Measurements from ENCODE around the gene SRGAP2C. TPM values are rescaled to one million over a fixed set of nuclear protein-coding genes. Genes with fewer than 3 reads are reported as not detected.
"Not testable (repeated sequence)": the region's sequence is repeated elsewhere in the genome, so short reads cannot be mapped to it uniquely, and the experiment has no call there.

Gene SRGAP2C
- total and polyA plus RNA-seq, 11 donors, result 2.2 to 23.2 (median 7.7) TPM

GRCh38 chr1:121246399-121246798, 61.6 kb downstream of the SRGAP2C start:
- H3K9me3 ChIP-seq; DNase-seq; ATAC-seq; intact Hi-C loops (cut with DNase I); H3K4me3 ChIP-seq; H3K36me3 ChIP-seq; H3K27ac ChIP-seq; H3K4me1 ChIP-seq; H3K27me3 ChIP-seq: not testable (repeated sequence)
- WGBS, 4 donors, result no CpG with 5 or more reads among the region's 2 CpGs

- no CpG with 5 or more reads among the region's 4 CpGs for WGBS, 4 donors
- H3K36me3 ChIP-seq; DNase-seq; H3K27ac ChIP-seq; H3K27me3 ChIP-seq; H3K4me3 ChIP-seq; H3K9me3 ChIP-seq; ATAC-seq; intact Hi-C loops (cut with DNase I); H3K4me1 ChIP-seq: not testable (repeated sequence)
Observed at GRCh38 chr1:121252656-121253055, 67.9 kb downstream of the SRGAP2C start.

GRCh38 chr1:121254618-121255017, 69.8 kb downstream of the SRGAP2C start:
- H3K27ac ChIP-seq; intact Hi-C loops (cut with DNase I): not testable (repeated sequence)

GRCh38 chr1:121257632-121258031, 72.9 kb downstream of the SRGAP2C start:
- WGBS, 4 donors, result no CpG with 5 or more reads among the region's 2 CpGs
- H3K4me1 ChIP-seq; H3K9me3 ChIP-seq; intact Hi-C loops (cut with DNase I); ATAC-seq; DNase-seq; H3K4me3 ChIP-seq; H3K27me3 ChIP-seq; H3K36me3 ChIP-seq; H3K27ac ChIP-seq: not testable (repeated sequence)

More at GRCh38 chr1:121254618-121255017, 69.8 kb downstream of the SRGAP2C start:
- H3K4me3 ChIP-seq, DNase-seq, H3K9me3 ChIP-seq, H3K36me3 ChIP-seq, H3K4me1 ChIP-seq, H3K27me3 ChIP-seq, ATAC-seq: not testable (repeated sequence)

- H3K36me3 ChIP-seq; DNase-seq; ATAC-seq; H3K9me3 ChIP-seq; H3K27me3 ChIP-seq; H3K27ac ChIP-seq; H3K4me1 ChIP-seq; H3K4me3 ChIP-seq; intact Hi-C loops (cut with DNase I): not testable (repeated sequence)
- 78 to 90% methylated on average over 2 of the region's 2 CpGs; no CpG with 5 or more reads in 2 of the 4 donors for WGBS, 4 donors
Observed at GRCh38 chr1:121258134-121258533, 73.4 kb downstream of the SRGAP2C start.

- H3K36me3 ChIP-seq; H3K4me1 ChIP-seq; H3K27me3 ChIP-seq; ATAC-seq; DNase-seq; H3K4me3 ChIP-seq; intact Hi-C loops (cut with DNase I); H3K27ac ChIP-seq; H3K9me3 ChIP-seq: not testable (repeated sequence)
- 63 to 83% (median 74%) methylated on average over 2 of the region's 2 CpGs for WGBS, 4 donors
Observed at GRCh38 chr1:121260205-121260604, 75.4 kb downstream of the SRGAP2C start.

GRCh38 chr1:121262163-121262562, 77.4 kb downstream of the SRGAP2C start:
- peak; percentile 58 to 66 (median 63) for ATAC-seq
- DNase-seq; H3K36me3 ChIP-seq; H3K27ac ChIP-seq; H3K4me1 ChIP-seq; H3K4me3 ChIP-seq; H3K9me3 ChIP-seq; intact Hi-C loops (cut with DNase I); H3K27me3 ChIP-seq: not testable (repeated sequence)
- 40 to 100% (median 80%) methylated on average over 1 of the region's 2 CpGs for WGBS, 4 donors

GRCh38 chr1:121263789-121264244, 79.0 kb downstream of the SRGAP2C start:
- H3K4me1 ChIP-seq; H3K27ac ChIP-seq; DNase-seq; H3K4me3 ChIP-seq; H3K36me3 ChIP-seq; intact Hi-C loops (cut with DNase I); H3K9me3 ChIP-seq; H3K27me3 ChIP-seq: not testable (repeated sequence)
- ATAC-seq, result peak in 2 of 4 donors; percentile 13 to 81
- WGBS, 4 donors, result no CpG with 5 or more reads among the region's 1 CpG

GRCh38 chr1:121267072-121267471, 82.3 kb downstream of the SRGAP2C start:
- intact Hi-C loops (cut with DNase I); ATAC-seq; DNase-seq; H3K4me3 ChIP-seq; H3K27me3 ChIP-seq; H3K36me3 ChIP-seq; H3K4me1 ChIP-seq; H3K9me3 ChIP-seq; H3K27ac ChIP-seq: not testable (repeated sequence)
- 88 to 93% methylated on average over 1 to 2 of the region's 4 CpGs; no CpG with 5 or more reads in 2 of the 4 donors for WGBS, 4 donors

- H3K36me3 ChIP-seq; H3K9me3 ChIP-seq; ATAC-seq; intact Hi-C loops (cut with DNase I); DNase-seq; H3K4me1 ChIP-seq; H3K27ac ChIP-seq; H3K4me3 ChIP-seq; H3K27me3 ChIP-seq: not testable (repeated sequence)
- WGBS, 4 donors, result no CpG with 5 or more reads among the region's 1 CpG
Observed at GRCh38 chr1:121269309-121269708, 84.5 kb downstream of the SRGAP2C start.

- H3K27me3 ChIP-seq; H3K9me3 ChIP-seq; intact Hi-C loops (cut with DNase I); H3K4me1 ChIP-seq; DNase-seq; H3K36me3 ChIP-seq; H3K4me3 ChIP-seq: not testable (repeated sequence)
- ATAC-seq, result peak in 2 of 4 donors; percentile 48 to 52
- 40 to 60% methylated on average over 1 of the region's 3 CpGs; no CpG with 5 or more reads in 2 of the 4 donors for WGBS, 4 donors
- H3K27ac ChIP-seq, result peak overlapping the region in 1 of 12 donors; percentile 46
Observed at GRCh38 chr1:121269973-121270372, 85.2 kb downstream of the SRGAP2C start.

GRCh38 chr1:121271143-121271715, 86.5 kb downstream of the SRGAP2C start:
- ATAC-seq, result peak; percentile 56 to 85 (median 80)
- H3K36me3 ChIP-seq; DNase-seq; H3K9me3 ChIP-seq; H3K4me1 ChIP-seq; H3K4me3 ChIP-seq; intact Hi-C loops (cut with DNase I); H3K27me3 ChIP-seq; H3K27ac ChIP-seq: not testable (repeated sequence)
- 86 to 100% (median 94%) methylated on average over 2 of the region's 4 CpGs for WGBS, 4 donors
